Ovary (tissue), 9 donors: ENCODE measurements around the gene MAP4K2. TPM values are rescaled to one million over a fixed set of nuclear protein-coding genes. Genes with fewer than 3 reads are reported as not detected.
A peak's percentile ranks its signal among the peaks of the same experiment; 100 is the strongest.

Experiments used
- DNase-seq, 5 donors: peaks; one replicate each; pipeline ENCODE4 v3.0.0-alpha.2; 2019 to 2020
- H3K27ac ChIP-seq, 2 donors: fragments of 200-600 bp; one replicate each; pipeline versions ENCODE4 v1.5.1 to v1.8.0; 2019 to 2022
- H3K27me3 ChIP-seq: fragments of 200-600 bp; one replicate; pipeline ENCODE4 v1.8.0; 2022
- H3K36me3 ChIP-seq: fragments of 200-600 bp; sonication (generic); one replicate; pipeline ENCODE4 v1.5.1; 2019
- H3K4me1 ChIP-seq: one replicate; pipeline ENCODE4 v1.8.1; 2013; ENCODE audit warnings: mild to moderate bottlenecking, moderate library complexity; ENCODE audit not compliant: insufficient read depth
- H3K4me3 ChIP-seq: fragments of 200-600 bp; sonication (generic); one replicate; pipeline ENCODE4 v1.5.1; 2017
- H3K9me3 ChIP-seq, 2 donors: fragments of 200-600 bp in 1 of 2; sonication (generic) in 1 of 2; one replicate each; pipeline versions ENCODE4 v1.5.1 to v1.8.1; 2013 to 2019; ENCODE audit warnings: mild to moderate bottlenecking in 1 of 2, moderate library complexity in 1 of 2
- CTCF ChIP-seq, 3 donors: fragments of 450-650 bp in 2 of 3; fragments of 200-600 bp in 1 of 3; IDR thresholded peaks; one replicate each; pipeline versions ENCODE4 v1.5.1 to v1.8.0; 2016 to 2022; ENCODE audit warnings: antibody characterized with exemption in 3 of 3, mild to moderate bottlenecking in 1 of 3
- EP300 ChIP-seq: sonication (generic); formaldehyde crosslinking; IDR thresholded peaks from one replicate; pipeline ENCODE4 v1.6.1; 2017; ENCODE audit warnings: antibody characterized with exemption
- POLR2A ChIP-seq: fragments of 450-650 bp; IDR thresholded peaks from one replicate; pipeline ENCODE4 v1.6.1; 2017; ENCODE audit warnings: antibody characterized with exemption, mild to moderate bottlenecking, moderate library complexity
- WGBS, 3 donors: extraction: QIAGEN DNeasy Blood & Tissue Kit in 1 of 3; methylation state at CpG; one replicate each; pipeline versions ENCODE4 v1.1.5 to v1.1.7; 2013 to 2017; 5-methylcytosine and 5-hydroxymethylcytosine counted together
- intact Hi-C, 4 donors: fragments of 100-400 bp; cut with DNase I; formaldehyde crosslinking; loops; one replicate each; pipeline versions ENCODE4 v1.11.0 to v1.15.1; 2022 to 2023
- polyA plus RNA-seq, 2 donors: library from polyadenylated mRNA; stranded (reverse); fragments of 200-250 nt in 1 of 2; fragments of 350-450 nt in 1 of 2; fragmentation: Illumina TruSeq in 1 of 2; extraction: RNeasy Lipid Tissue Mini Kit (QIAGEN cat#74804) in 1 of 2; gene quantifications; one replicate each; pipeline ENCODE4 v1.2.3, GENCODE V29; 2013 to 2014
- total RNA-seq, 7 donors: library from RNA; depleted of rRNA in 2 of 7; stranded (reverse); fragments of >200 nt in 2 of 7; fragmentation: NEBNext Ultra II Directional in 3 of 7; extraction: Animal tissue kit (Norgen Biotek cat#: 25700) in 3 of 7; gene quantifications; one replicate each; pipeline versions ENCODE4 v1.1.0 to v1.2.4, GENCODE V29; 2016 to 2023
- donor health status: DM: no; HTN: no; CAD: no; lungs with moderate emphysema.
- donor health status: DM: no; HTN: no; CAD: no.
- donor health status: Bipolar disorder and iron deficiency.
- donor health status: DM: yes; HTN: yes; CAD: no.
- donor health status: DM: no; HTN: no; CAD: no.
- donor health status: DM: yes; HTN: yes; CAD: no.

Gene MAP4K2
- total and polyA plus RNA-seq, 9 donors: 2.3 to 15.5 (median 11.4) TPM

- H3K27ac ChIP-seq: no peak overlapping the region
- H3K4me1 ChIP-seq: peaks cover 14% of the 10 kb centered on the region
- intact Hi-C loops: no loop called here
- H3K9me3 ChIP-seq: no peaks in the 10 kb centered on the region
- TF ChIP-seq EP300 (no peak), CTCF (IDR thresholded peaks at IDR 0.05) (no peak), POLR2A (no peak)
- 48 to 55% (median 54%) methylated on average over 6 of the region's 6 CpGs for WGBS, 3 donors
- no peaks in the 10 kb centered on the region for H3K27me3 ChIP-seq
- no peak overlapping the region for H3K4me3 ChIP-seq
- H3K36me3 ChIP-seq: no peaks in the 10 kb centered on the region
- DNase-seq: peak in 2 of 5 donors; percentile 17 to 25
Measured at GRCh38 chr11:64763526-64764039, 39.4 kb downstream of the MAP4K2 start.

GRCh38 chr11:64762674-64763525 lies 40.1 kb downstream of the MAP4K2 start:
- Histone ChIP-seq H3K27me3 (no peaks in the 10 kb centered on the region), H3K27ac (no peak overlapping the region), H3K4me1 (peaks cover 14% of the 10 kb centered on the region), H3K4me3 (no peak overlapping the region), H3K9me3 (no peaks in the 10 kb centered on the region), H3K36me3 (no peaks in the 10 kb centered on the region)
- intact Hi-C loops: no loop called here
- WGBS, 3 donors: 44 to 50% (median 48%) methylated on average over 13 of the region's 13 CpGs
- peak in 2 of 5 donors; percentile 8 to 16 for DNase-seq
- TF ChIP-seq EP300 (no peak), CTCF (IDR thresholded peaks at IDR 0.05) (no peak), POLR2A (no peak)

- Histone ChIP-seq H3K27ac (no peak overlapping the region), H3K4me3 (no peak overlapping the region), H3K9me3 (no peaks in the 10 kb centered on the region), H3K36me3 (no peaks in the 10 kb centered on the region), H3K27me3 (no peaks in the 10 kb centered on the region), H3K4me1 (peaks cover 14% of the 10 kb centered on the region)
- DNase-seq: peak in 2 of 5 donors; percentile 8 to 12
- WGBS, 3 donors: 72 to 76% (median 73%) methylated on average over 5 of the region's 5 CpGs
- TF ChIP-seq POLR2A: no peak
- intact Hi-C loops: no loop called here
Measured at GRCh38 chr11:64762277-64762673, 40.7 kb downstream of the MAP4K2 start.

- intact Hi-C loops: no loop called here
- WGBS, 3 donors: 23 to 27% (median 23%) methylated on average over 7 of the region's 7 CpGs
- Histone ChIP-seq H3K4me3 (no peak overlapping the region), H3K4me1 (peaks cover 14% of the 10 kb centered on the region), H3K36me3 (no peaks in the 10 kb centered on the region), H3K27me3 (no peaks in the 10 kb centered on the region), H3K9me3 (no peaks in the 10 kb centered on the region), H3K27ac (no peak overlapping the region)
- peak in 3 of 5 donors; percentile 13 to 66 (median 30) for DNase-seq
- no peak for TF ChIP-seq CTCF (IDR thresholded peaks at IDR 0.05)
- no peak for TF ChIP-seq EP300
- no peak for TF ChIP-seq POLR2A
Measured at GRCh38 chr11:64760759-64761420, 42.1 kb downstream of the MAP4K2 start.
